ENCODE data around the gene GAL.

The GAL gene

DNA sequence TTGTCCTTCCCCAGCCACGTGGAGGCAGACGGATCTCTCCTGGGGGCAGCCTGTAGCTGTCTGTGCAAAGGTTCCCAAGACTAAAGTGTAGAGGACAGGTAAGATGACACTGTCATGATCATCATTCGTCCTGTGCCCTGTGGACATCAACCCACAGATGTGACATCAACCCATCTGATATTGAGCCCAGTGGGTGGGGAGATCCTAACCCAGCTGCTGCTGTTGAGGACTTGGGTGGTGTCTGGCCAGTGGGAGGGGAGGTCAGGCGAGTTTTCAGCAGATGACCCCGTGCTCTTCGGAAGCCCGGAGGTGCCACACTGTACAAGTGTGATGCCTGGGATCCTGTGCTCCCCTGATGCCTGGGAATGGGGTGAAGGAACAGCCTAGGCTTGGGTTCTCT lies 1.2 kb upstream of the GAL start:
- no peak for FAIRE-seq

DNA sequence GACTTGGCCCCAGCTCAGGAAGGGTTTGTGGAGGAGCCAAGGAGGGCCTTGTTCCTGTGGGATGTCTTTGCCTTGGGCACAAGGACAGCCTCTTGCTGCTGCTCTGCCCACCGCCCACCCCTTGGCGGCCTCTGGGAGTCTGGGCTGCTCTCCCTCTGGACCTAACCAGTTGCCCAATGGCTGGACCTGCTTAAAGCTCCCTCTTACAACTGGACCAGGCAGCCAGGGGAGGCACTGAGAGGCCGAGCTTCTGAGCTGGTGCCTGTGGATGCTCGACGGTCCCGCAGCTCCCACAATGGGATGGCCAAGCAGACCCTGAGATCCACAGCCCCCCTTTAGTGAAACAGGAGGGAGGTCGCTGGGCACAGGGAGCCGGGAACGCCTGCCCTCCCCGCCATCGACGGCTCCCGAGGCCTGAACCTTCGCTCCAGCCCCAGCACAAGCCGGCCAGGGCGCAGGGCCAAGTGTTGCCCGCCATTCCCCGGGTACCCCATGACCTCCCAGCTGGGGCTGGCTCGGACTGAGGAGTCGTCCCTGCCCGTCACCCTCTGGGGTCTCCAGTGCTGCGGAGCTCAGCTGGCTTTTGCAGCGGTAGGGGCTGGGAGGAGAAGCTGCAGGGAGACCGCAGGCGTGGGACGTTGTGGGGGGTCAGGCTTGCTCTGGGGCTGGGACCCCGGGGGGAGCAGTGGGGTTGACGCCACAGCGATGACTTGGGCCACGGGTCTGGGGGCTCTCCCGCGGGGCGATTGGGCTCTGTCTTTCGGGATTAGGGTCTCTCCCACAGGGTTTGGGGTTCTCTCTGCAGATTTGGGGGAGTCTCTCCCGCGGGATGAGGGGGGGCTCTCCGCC lies 584 bp upstream of the GAL start:
- FAIRE-seq, result no peak

DNA sequence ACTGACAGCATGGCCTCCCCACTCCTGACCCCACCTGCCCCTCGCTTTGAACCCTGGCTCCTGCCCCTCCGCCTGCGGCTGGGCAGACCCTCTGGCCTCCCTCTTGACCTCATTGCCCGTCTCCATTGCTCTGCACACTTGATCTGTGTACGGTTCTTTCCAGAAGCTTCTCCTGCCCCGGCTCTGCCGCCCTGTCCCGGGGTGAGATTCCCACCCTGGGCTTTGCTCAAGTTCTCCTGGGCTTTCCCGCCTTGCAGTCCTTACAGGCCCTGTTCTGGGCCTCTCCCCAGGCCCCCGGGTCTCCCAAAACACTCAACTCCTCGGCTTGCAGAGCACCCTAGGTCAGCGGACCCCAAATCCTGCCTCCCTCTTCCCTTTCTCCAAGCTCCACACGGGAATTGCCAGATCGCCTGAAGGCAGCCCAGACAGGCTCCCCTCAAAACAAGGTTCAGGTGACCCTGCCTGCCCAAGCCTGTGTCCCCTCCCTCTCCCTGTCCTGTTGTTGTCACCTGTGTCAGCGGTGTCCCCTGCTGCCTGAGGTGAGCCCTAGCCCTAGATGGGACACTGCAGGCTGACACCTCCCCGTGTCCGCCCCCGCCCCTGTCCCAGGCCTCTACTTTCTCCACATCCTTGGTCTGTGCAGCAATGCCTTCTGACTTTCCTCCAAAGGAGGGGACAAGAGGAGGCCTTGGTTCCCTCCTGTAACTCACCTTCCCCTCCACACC lies 1.5 kb downstream of the GAL start:
- FAIRE-seq, result no peak

DNA sequence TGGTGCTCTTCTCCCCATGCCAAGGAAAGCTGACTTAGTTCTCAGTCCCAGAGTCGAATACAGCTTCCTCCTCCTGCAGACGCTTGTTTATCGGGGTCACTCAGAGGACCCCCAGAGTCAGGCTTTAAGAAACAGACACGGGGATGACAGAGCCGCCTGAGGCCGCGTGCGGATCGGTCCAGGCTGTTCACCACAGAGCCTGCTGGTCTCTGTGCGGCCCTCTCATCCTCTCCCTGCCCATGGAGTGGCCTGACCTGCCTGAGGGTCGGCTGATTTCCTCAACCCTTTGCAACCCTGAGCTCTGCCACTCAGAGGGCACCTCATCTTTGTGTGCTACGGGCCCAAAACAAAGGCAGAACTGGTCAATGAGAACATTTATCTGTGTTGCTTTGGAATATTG lies 2.1 kb downstream of the GAL start:
- no peak for FAIRE-seq

DNA sequence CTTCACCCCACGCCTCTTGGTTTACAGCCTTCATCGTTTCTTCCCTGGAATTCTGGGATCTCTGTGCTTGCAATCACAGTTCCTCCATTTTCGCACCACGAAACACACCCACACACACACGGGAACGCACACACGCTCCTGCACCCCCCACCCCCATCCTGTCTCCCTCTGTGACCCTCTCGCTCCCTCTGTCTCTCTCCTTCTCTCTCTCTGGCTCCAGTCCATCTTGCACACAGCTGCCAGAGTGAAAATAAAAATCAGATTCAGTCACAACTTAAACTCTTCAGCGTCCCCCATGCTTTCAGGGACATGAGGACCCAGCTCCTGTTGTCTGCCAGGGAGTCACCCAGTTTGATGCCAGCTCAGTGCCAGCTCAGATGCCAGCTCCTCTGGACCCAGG lies 3.0 kb downstream of the GAL start:
- FAIRE-seq, result no peak

DNA sequence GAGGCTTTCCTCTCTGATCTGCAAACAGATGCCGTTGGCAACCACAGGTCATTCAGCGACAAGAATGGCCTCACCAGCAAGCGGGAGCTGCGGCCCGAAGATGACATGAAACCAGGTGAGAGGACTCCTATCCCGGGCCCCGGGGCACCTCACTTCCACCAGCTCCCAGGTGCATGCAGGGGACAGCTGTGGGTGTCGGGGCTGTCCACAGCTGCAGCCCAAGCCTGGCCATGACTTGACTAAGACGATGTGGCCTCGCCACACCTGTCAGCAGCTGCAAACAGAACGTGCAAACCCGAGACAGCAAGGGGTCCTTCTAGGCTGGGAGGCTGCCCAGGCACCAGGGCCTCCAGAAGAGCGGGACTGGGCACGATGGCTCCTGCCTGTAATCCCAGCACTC lies 3.6 kb downstream of the GAL start:
- no peak for FAIRE-seq

DNA sequence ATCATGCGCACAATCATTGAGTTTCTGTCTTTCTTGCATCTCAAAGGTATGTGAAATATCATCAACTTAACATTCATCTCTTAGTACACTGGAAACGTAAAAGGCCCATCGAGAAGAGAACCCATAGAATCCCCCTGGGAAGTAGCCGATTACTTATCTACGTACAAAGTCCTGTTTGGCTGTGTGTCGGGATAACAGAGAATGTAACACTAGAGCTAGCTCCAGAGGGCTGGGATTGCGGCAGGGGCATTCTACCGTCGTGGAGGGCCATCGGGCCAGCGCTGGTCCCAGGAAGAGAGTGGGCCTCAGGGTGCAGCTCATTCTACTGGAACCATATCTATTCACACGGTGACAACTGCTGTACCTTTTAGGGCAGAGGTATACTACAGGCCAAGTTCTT lies 4.5 kb downstream of the GAL start:
- FAIRE-seq, result no peak

DNA sequence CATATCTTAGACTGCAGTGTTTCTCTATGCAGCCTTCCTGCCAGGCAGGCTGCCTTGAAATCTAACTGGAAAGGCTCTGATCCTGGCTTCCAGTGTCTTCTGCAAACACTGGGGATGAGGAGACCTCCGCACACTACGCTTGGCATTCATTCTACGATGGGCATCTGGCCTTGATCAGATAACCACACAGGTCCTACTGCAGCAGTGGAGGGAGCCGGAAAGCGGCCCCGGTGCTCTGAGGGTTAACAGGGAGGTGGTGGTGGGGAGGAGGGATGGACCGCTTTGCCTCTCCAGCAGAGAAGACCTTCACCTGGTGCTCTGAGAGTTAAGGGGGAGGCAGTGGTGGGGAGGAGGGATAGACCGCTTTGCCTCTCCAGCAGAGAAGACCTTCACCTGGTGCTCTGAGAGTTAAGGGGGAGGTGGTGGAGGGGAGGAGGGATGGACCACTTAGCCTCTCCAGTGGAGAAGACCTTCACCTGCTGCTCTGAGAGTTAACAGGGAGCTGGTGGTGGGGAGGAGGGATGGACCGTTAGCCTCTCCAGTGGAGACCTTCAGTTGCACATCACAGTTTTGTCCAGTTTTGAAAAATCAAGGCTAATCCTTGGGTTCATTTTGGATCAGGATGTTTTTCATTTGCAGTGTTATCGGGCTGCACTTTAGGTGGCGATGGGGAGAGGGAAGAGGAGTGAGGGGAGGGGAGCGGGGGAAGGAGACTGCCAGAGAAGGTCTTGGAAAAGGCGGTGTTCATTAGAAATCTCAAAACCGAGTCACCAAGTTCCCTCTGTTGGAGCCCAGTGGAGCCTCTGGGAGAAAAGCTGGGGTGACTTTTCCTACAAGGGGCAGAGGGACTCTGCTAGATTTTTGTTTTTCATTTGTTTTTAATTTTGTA lies 5.6 kb downstream of the GAL start:
- FAIRE-seq, result no peak

DNA sequence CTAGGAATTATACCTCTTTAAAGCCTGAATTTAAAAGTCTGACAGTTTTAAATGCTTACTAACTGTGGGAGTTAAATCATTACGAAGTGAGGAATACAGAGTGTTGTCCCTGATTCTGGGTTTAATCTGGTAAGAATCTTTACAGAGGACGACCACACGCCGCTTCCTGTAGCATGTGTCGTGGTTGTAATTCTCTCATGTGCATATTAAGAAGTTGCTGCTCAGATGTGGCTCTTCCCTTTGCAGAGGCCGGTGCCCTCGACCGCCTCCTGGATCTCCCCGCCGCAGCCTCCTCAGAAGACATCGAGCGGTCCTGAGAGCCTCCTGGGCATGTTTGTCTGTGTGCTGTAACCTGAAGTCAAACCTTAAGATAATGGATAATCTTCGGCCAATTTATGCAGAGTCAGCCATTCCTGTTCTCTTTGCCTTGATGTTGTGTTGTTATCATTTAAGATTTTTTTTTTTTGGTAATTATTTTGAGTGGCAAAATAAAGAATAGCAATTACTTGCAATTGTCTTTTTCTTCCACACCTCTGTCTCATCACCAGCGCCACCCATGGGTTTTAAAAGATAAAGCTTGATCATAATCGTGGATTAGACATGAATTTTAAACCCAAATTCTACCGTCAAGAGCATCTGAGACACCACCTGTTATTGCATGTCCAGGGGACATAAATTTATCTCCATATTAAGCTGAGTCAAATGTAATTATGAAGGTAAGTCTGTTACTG lies 6.5 kb downstream of the GAL start:
- FAIRE-seq, result no peak

DNA sequence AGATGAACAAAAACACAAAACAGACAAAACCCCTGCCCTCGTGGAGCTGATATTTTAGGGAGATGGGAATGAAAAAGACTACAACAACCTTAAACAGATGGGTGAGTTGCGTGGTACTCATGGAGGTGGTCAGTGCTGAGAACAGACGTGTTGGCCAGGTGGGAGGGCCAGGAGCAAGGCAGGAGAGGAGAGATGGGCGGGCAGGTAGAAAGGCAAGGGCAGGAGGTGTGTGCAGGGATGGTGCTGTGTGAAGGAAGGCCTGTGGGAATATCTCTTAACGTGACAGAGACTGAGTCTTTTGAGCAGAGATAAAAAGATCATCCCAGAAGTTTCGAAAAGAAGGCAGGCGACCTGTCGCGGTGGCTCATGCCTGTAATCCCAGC lies 7.0 kb downstream of the GAL start:
- no peak for FAIRE-seq

DNA sequence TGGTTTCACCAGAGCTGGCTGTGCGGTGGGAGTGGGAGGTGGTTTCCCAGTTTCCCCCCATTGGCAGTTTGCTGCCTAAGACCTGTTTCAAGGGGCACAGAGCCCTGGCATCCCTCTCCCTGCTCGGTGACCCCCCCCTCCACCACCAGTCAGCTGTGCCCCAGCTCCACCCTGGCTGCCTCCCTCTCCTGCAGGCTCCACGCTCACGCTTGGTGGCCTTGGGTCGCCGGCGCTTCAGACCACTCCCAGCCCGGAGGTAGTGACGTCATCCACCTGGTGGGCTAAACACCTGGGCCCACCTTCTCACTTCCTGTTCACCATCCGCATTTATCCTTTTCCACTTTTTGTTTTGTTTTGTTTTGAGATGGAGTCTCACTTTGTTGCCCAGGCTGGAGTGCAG lies 7.8 kb downstream of the GAL start:
- no peak for FAIRE-seq

DNA sequence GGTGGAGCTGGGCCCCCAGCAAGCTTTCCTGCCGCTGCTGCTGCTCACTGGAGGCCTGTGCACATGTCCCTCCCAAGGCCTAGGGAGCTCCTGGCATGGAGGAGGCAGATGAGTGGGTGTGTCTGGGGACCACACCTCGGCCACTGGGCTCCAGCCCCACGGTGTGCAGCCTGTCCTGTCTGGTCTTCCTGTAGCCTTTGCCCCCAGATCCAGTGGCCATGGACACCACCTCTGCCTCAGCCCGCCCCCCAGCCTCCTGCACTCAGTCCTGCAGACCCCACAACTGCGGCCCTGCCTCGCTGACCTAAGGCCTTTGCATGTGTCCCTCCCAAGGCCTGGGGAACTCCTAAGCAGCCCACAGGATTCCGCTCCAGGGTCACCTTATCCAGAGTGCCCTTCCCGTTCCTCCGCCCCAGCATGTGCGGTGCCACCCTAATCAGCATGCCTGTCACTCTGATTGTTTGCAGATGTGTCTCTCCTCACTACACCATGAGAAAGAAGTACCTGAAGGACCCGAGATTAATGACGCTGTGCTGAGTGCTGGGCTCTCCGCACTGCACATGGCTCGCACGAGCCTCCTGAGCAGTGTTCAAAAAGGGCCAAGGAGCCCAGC lies 8.6 kb downstream of the GAL start:
- FAIRE-seq, result no peak

DNA sequence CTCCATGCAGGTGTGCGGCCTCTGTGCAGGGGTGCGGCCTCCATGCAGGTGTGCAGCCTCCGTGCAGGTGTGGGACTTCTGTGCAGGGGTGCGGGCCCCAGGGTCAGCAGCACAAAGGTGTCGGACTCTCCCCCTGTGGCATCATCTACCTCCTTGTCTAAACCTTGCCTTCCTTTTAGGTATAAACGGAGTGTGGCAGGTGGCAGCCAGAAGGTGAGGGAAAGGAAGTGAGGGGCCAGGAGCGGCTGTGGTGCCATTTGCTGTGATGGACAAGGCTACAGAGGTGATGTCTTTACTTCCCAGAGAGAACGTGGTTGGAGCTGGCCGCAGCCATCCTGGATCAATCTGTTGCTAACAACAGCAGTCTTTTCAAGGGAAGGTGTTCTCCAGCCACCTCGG lies 9.1 kb downstream of the GAL start:
- FAIRE-seq, result no peak

DNA sequence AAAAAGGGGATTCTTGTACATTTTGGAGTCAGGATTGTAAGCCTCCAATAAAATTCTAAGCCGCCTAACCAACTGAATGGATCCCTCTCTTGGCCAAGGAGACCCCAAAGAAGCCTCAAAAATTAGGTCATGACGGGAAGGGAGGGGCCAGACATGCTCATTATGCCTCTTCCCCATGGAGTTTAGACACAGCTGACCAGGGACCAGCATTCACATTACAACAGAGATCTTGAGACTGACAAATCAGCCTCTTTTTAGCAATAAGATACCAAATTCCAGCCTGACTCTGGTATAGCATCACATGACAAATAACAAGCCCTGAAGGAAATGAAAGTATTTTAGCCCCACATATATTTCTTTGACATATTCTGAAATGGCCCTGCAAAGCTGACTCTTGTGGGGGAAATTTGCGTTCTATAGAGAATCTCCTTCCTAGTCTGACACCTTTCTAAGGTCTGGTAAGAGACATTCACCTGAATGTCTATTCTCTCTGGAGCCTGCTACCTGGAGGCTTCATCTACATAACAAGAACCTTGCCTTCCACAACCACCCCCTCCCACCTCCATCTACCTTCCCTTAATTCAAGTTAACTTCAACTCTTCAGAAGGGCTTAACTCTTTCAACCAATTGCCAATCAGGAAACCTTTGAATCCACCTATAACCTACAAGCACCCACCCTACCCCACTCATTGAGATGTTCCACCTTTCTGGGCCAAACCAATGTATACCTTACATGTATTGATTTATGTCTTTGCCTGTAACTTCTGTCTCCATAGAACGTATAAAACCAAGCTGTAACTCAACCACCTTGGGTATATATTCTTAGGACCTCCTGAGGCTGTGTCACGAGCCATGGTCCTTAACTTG lies 10.3 kb downstream of the GAL start:
- no peak for FAIRE-seq

DNA sequence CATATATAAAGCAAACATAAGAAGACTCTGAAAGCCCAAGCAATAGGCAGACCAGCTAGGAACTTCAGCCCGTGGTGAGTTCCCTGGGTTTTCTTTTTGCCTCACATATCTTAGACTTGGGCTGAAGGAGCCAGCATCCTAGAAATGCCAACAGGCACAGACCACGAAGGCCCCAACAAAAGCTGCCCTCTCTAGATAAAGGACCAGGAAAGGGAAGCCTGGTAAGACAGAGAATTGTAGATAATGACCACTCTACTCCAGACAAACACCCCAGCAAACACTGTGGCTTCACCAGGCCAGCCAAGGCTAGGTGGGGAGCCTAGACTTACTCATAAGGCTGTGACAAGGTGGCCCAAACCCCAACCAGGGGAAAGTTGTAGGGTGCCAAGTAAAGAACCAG lies 11.2 kb downstream of the GAL start:
- no peak for FAIRE-seq

DNA sequence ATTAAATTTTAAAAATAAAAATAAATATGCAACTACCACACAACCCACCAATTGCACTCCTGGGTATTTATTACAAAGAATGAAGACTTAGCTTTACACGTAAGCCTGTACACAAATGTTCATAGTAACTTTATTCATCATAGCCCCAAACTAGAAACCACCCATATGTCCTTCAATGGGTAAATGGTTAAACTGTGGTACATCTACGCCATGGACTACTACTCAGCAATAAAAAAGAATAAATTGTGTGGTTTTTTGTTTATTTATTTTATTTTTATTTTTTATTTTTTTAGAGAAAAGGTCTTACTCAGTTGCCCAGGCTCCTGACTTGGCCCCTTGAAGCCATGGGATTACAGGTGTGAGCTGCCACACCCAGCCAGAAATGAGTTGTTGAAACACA lies 14.6 kb downstream of the GAL start:
- FAIRE-seq, result no peak

DNA sequence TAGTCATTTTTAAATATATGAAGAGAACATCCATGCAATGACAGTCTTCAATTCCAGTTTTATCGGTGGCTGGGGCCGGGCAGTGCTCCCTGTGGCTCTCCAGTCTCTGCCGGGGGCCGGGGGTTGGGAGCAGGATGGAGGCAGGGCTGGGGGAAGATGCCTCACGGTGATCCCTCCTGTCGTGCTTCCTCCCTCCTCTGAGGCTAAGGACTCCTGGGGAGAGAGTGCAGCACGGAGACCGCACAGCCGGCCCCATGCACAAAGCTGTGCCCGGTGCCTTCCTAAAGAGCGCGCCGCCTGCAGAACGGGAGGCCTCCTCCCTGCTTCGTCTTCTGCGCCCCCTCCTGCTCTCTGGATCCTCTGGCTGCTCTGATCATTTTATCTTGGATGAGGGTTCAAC lies 20.5 kb downstream of the GAL start:
- no peak for FAIRE-seq

DNA sequence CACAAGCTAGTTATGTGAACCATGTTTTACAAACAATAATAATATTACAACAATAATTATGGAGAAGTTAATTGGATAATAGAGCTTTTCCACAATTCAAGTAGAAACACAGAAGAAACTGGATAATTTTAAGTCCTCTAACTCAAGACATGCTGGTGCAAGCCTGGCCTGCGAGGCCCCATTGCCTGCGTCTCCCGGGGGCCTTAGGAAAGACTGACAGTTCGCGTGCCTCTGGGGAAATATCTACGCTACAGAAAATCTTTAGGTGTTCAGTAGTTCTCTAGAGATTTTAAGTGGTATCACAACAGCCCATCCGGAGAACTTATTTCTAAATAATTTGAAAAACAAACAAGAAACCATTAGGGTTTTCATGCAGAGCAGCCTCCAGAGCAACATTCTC lies 23.2 kb downstream of the GAL start:
- no peak for FAIRE-seq

DNA sequence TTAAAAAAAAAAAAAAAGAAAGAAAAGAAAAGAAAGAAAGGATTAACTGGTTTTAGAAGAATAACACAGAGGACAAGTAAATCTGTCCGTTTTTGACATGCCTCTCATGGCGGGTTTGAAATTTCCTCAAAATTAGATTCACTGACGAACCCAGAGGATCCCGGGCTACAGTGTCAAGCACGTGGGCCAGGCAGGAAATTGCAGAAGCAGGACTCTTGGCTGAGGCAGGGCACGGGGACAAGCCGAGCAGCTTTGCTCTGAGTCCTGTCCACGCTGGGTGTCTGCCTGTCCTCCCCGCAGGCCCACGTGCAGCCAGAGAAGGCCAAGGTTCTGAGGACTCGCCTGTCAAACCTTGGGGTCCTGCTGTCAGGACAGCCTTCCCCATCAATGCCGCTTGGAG lies 24.7 kb downstream of the GAL start:
- no peak for FAIRE-seq

DNA sequence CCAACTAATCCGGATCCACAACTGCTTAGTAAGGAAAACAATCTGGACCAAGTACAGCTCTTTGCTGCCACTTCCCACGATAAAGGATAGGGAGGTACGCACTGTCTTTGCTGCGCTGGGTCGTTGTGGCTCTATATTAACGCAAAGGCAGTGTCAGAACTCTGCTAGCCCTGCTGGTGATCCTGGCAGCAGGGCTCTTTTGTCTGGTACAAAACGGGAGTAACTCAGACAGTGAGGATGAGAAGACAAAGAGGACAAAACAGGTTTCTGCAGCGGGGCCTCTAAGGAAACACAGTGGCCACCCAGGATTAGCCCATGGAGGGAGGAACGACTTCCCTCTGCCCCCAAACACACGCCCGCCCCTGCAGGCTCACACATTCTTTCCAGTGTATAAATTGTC lies 26.1 kb downstream of the GAL start:
- FAIRE-seq, result no peak

DNA sequence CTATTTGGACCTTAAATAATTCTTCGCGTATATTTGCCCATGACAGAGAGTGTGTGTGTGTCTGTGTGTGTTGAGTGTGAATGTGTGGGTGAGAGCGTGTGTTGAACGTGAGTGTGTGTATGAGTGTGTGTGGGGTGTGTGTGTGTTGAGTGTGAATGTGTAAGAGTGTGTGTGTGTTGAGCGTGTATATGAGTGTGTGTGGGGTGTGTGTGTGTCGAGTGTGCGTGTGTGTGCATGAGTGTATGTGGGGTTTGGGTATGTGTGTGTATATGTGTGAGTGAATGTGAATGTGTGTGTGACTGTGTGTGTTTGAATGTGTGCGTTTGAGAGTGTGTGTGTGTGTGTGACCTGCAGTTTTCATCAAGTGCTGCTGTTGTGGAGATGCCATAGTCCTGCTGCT lies 26.8 kb downstream of the GAL start:
- FAIRE-seq, result no peak

Measured in islet of Langerhans (tissue), 1 donor.